OCI-LY1 (cell line): ENCODE measurements around the gene CADM3.

Experiments used
- CTCF ChIP-seq: fragments of 200-600 bp; sonication (generic), shearing (Covaris generic); IDR thresholded peaks from 2 replicates; pipeline ENCODE4 v1.5.1; 2017; ENCODE audit warnings: mild to moderate bottlenecking, antibody characterized with exemption, low read length, moderate library complexity, mixed read lengths
- EZH2 ChIP-seq: fragments of 200-600 bp; sonication (generic), shearing (Covaris generic); IDR thresholded peaks from 2 replicates; pipeline ENCODE4 v1.8.0; 2017; ENCODE audit warnings: borderline replicate concordance, mixed run types, mild to moderate bottlenecking, antibody characterized with exemption, low read length, moderate library complexity, mixed read lengths

- TF ChIP-seq CTCF (no peak), EZH2 (no peak)
These were observed 12.8 kb downstream of the CADM3 start for GRCh38 chr1:159184201-159184600.
